SK-N-SH treated with all-trans-retinoic acid at 6 μM for 48 hours (cell line): ENCODE data around the gene PEX11G.

Experiments used
- ATAC-seq: fragments of 200-7000 bp; cut with Tn5 transposase; 3 replicates; pipeline ENCODE4 v1.9.1; 2020; ENCODE audit warnings: mild to moderate bottlenecking, moderate library complexity
- ARNTL ChIP-seq: fragments of 450-650 bp; formaldehyde crosslinking; IDR thresholded peaks from 2 replicates; pipeline ENCODE4 v1.5.0; 2020; ENCODE audit warnings: low read depth, mild to moderate bottlenecking, moderate library complexity, borderline replicate concordance
- BACH2 ChIP-seq: fragments of 250-450 bp; sonication (Bioruptor Pico); IDR thresholded peaks from 2 replicates; pipeline ENCODE4 v1.9.0; 2021; ENCODE audit warnings: mild to moderate bottlenecking, borderline replicate concordance
- CSDC2 ChIP-seq: fragments of 250-450 bp; sonication (Bioruptor Pico); IDR thresholded peaks from 2 replicates; pipeline ENCODE4 v1.5.0; 2020; ENCODE audit warnings: mild to moderate bottlenecking, moderate library complexity
- ESRRG ChIP-seq: fragments of 250-450 bp; sonication (Bioruptor Pico); IDR thresholded peaks from 2 replicates; pipeline ENCODE4 v1.6.1; 2021; ENCODE audit warnings: mild to moderate bottlenecking
- GLIS3 ChIP-seq: fragments of 250-450 bp; sonication (Bioruptor Pico); IDR thresholded peaks from 2 replicates; pipeline ENCODE4 v1.5.0; 2020; ENCODE audit warnings: mild to moderate bottlenecking, moderate library complexity
- ISL1 ChIP-seq: fragments of 250-450 bp; sonication (Bioruptor Pico); IDR thresholded peaks from 2 replicates; pipeline ENCODE4 v2.1.2; 2022; ENCODE audit warnings: mild to moderate bottlenecking, moderate library complexity
- OSR1 ChIP-seq: fragments of 250-450 bp; sonication (Bioruptor Pico); IDR thresholded peaks from 2 replicates; pipeline ENCODE4 v1.8.0; 2022; ENCODE audit warnings: moderate library complexity, mild to moderate bottlenecking, inconsistent platforms
- PPARA ChIP-seq: fragments of 250-450 bp; sonication (Bioruptor Pico); IDR thresholded peaks from 2 replicates; pipeline ENCODE4 v1.5.0; 2020; ENCODE audit warnings: mild to moderate bottlenecking, borderline replicate concordance
- RARB ChIP-seq: fragments of 250-450 bp; sonication (Bioruptor Pico); IDR thresholded peaks from 2 replicates; pipeline ENCODE4 v1.8.0; 2021; ENCODE audit warnings: mild to moderate bottlenecking, moderate library complexity
- SNAI2 ChIP-seq: fragments of 250-450 bp; sonication (Bioruptor Pico); IDR thresholded peaks from 2 replicates; pipeline ENCODE4 v1.5.0; 2020; ENCODE audit warnings: mild to moderate bottlenecking, moderate library complexity
- TCF4 ChIP-seq: fragments of 250-450 bp; sonication (Bioruptor Pico); IDR thresholded peaks from 2 replicates; pipeline ENCODE4 v1.8.0; 2021; ENCODE audit warnings: mild to moderate bottlenecking, moderate library complexity, borderline replicate concordance
- TOX ChIP-seq: fragments of 250-450 bp; sonication (Bioruptor Pico); IDR thresholded peaks from 2 replicates; pipeline ENCODE4 v1.8.0; 2021; ENCODE audit warnings: mild to moderate bottlenecking, moderate library complexity, borderline replicate concordance
- ZC3H10 ChIP-seq: fragments of 250-450 bp; sonication (Bioruptor Pico); IDR thresholded peaks from 2 replicates; pipeline ENCODE4 v1.5.1; 2021; ENCODE audit warnings: mild to moderate bottlenecking, moderate library complexity
- ZFP3 ChIP-seq: fragments of 250-450 bp; sonication (Bioruptor Pico); IDR thresholded peaks from 2 replicates; pipeline ENCODE4 v1.5.0; 2020; ENCODE audit warnings: mild to moderate bottlenecking, moderate library complexity
- ZFP30 ChIP-seq: fragments of 450-650 bp; formaldehyde crosslinking; IDR thresholded peaks from 2 replicates; pipeline ENCODE4 v1.5.0; 2022; ENCODE audit warnings: mild to moderate bottlenecking, moderate library complexity
- ZNF70 ChIP-seq: fragments of 450-650 bp; formaldehyde crosslinking; IDR thresholded peaks from 2 replicates; pipeline ENCODE4 v1.5.0; 2020; ENCODE audit warnings: mild to moderate bottlenecking, moderate library complexity
- ZNF8 ChIP-seq: fragments of 450-650 bp; formaldehyde crosslinking; IDR thresholded peaks from 2 replicates; pipeline ENCODE4 v1.5.0; 2020; ENCODE audit warnings: mild to moderate bottlenecking, moderate library complexity
- TF ChIP-seq, protein P1 (sequence below): fragments of 250-450 bp; sonication (Bioruptor Pico); IDR thresholded peaks from 2 replicates; pipeline ENCODE4 v1.5.1; 2021; ENCODE audit warnings: mild to moderate bottlenecking, moderate library complexity
- TF ChIP-seq, protein P2 (sequence below): fragments of 250-450 bp; sonication (Bioruptor Pico); IDR thresholded peaks from 2 replicates; pipeline ENCODE4 v1.5.1; 2020; ENCODE audit warnings: low read depth, mild to moderate bottlenecking, moderate library complexity
- TF ChIP-seq, protein P3 (sequence below): fragments of 250-450 bp; sonication (Bioruptor Pico); IDR thresholded peaks from 2 replicates; pipeline ENCODE4 v1.8.0; 2021; ENCODE audit warnings: low read depth, mild to moderate bottlenecking, moderate library complexity, borderline replicate concordance

Gene PEX11G

DNA sequence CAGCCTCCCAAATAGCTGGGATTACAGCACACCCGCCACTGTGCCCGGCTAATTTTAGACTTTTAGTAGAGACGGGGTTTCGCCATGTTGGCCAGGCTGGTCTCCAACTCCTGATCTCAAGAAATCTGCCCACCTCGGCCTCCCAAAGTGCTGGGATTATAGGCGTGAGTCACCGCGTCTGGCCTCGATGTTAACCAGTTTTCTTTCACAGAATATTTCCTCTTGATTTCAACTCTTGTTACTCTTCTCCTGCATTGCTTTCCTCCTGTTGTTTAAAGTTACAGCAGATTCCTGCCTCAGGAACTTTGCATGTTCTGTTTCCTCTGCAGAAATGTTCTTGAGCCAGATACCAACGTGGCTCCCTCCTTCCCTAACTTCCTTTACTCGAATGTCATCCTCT is 3.7 kb upstream of the PEX11G start:
- ATAC-seq: no peak

DNA sequence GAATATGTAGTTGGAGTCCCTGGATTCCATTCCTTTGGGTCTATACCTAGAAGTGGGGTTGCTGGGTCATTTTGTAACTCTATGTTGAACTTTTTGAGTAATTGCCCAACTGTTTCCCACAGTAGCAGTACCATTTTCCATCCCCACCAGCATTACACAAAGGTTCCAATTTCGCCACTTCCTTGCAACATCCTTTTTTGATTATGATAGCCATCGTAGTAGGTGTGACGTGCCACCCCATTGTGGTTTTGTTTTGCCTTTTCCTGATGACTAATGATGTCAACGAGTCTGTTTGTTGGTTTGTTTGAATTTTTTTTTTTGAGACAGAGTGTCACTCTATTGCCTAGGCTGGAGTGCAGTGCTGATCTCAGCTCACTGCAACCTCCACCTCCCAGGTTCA is 3.3 kb upstream of the PEX11G start:
- TF ChIP-seq, protein P1, sequence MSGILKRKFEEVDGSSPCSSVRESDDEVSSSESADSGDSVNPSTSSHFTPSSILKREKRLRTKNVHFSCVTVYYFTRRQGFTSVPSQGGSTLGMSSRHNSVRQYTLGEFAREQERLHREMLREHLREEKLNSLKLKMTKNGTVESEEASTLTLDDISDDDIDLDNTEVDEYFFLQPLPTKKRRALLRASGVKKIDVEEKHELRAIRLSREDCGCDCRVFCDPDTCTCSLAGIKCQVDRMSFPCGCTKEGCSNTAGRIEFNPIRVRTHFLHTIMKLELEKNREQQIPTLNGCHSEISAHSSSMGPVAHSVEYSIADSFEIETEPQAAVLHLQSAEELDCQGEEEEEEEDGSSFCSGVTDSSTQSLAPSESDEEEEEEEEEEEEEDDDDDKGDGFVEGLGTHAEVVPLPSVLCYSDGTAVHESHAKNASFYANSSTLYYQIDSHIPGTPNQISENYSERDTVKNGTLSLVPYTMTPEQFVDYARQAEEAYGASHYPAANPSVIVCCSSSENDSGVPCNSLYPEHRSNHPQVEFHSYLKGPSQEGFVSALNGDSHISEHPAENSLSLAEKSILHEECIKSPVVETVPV (CRISPR knock-in tag): no peak
- no peak for TF ChIP-seq CSDC2 (CRISPR knock-in tag)
- no peak for TF ChIP-seq ZNF70 (CRISPR knock-in tag)
- TF ChIP-seq GLIS3 (CRISPR knock-in tag): no peak
- TF ChIP-seq RARB (CRISPR knock-in tag): no peak
- TF ChIP-seq TOX (CRISPR knock-in tag): no peak
- no peak for TF ChIP-seq OSR1 (CRISPR knock-in tag)
- TF ChIP-seq, protein P2, sequence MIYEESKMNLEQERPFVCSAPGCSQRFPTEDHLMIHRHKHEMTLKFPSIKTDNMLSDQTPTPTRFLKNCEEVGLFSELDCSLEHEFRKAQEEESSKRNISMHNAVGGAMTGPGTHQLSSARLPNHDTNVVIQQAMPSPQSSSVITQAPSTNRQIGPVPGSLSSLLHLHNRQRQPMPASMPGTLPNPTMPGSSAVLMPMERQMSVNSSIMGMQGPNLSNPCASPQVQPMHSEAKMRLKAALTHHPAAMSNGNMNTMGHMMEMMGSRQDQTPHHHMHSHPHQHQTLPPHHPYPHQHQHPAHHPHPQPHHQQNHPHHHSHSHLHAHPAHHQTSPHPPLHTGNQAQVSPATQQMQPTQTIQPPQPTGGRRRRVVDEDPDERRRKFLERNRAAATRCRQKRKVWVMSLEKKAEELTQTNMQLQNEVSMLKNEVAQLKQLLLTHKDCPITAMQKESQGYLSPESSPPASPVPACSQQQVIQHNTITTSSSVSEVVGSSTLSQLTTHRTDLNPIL: no peak
- TF ChIP-seq ISL1 (CRISPR knock-in tag): no peak
- no peak for TF ChIP-seq ZNF8 (CRISPR knock-in tag)
- TF ChIP-seq SNAI2 (CRISPR knock-in tag): no peak
- TF ChIP-seq, all 23 proteins: peak for 0
- no peak for ATAC-seq

More for the DNA sequence above, 3.7 kb upstream of the PEX11G start:
- TF ChIP-seq ISL1 (CRISPR knock-in tag): no peak
- TF ChIP-seq, protein P1 (CRISPR knock-in tag): no peak
- no peak for TF ChIP-seq TOX (CRISPR knock-in tag)
- TF ChIP-seq CSDC2 (CRISPR knock-in tag): no peak
- TF ChIP-seq RARB (CRISPR knock-in tag): no peak
- TF ChIP-seq, protein P3, sequence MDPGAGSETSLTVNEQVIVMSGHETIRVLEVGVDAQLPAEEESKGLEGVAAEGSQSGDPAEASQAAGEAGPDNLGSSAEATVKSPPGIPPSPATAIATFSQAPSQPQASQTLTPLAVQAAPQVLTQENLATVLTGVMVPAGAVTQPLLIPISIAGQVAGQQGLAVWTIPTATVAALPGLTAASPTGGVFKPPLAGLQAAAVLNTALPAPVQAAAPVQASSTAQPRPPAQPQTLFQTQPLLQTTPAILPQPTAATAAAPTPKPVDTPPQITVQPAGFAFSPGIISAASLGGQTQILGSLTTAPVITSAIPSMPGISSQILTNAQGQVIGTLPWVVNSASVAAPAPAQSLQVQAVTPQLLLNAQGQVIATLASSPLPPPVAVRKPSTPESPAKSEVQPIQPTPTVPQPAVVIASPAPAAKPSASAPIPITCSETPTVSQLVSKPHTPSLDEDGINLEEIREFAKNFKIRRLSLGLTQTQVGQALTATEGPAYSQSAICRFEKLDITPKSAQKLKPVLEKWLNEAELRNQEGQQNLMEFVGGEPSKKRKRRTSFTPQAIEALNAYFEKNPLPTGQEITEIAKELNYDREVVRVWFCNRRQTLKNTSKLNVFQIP: no peak
- TF ChIP-seq BACH2 (CRISPR knock-in tag): no peak
- TF ChIP-seq ZNF70 (CRISPR knock-in tag): no peak
- no peak for TF ChIP-seq OSR1 (CRISPR knock-in tag)
- no peak for TF ChIP-seq GLIS3 (CRISPR knock-in tag)
- TF ChIP-seq PPARA (CRISPR knock-in tag): no peak

DNA sequence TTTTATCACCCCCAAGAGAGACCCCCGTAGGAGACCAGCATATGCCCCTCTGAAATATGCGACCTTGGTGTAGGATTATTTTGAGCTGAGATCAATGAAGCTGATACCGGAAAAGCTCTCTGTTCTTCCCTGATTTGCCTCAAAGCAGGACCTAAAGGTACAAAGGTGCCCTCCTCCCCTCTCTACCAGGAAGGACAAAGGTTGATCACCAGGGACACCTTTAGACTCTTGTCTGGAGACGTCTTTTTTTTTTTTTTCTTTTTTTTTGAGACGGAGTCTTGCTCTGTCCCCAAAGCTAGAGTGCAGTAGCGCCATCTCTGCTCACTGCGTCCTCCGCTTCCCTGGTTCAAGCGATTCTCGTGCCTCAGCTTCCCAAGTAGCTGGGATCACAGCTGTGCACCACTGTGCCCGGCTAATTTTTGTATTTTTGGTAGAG is 792 bp upstream of the PEX11G start:
- TF ChIP-seq ZFP3 (CRISPR knock-in tag) (no peak), ZC3H10 (no peak), TCF4 (no peak), SNAI2 (CRISPR knock-in tag) (no peak), PPARA (CRISPR knock-in tag) (no peak), ARNTL (CRISPR knock-in tag) (no peak), CSDC2 (CRISPR knock-in tag) (no peak)
- no peak for ATAC-seq

DNA sequence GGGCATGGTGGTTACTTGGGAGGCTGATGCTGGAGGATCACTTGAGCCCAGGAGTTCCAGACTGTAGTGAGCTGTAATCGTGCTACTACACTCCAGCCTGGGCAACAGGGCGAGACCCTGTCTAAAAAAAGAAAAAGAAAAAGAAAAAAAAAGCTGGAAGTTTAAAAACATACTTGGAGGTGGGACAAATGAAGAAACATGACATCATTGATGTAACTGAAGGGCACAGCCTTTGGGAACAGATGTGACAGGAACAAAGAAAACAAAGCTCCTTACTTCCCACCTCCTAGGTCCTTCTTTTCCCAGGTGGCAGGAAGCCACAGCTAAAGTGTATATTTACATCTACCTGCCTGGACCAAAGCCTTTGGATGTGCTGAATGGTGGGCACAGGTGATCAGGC is 1.9 kb downstream of the PEX11G start:
- ATAC-seq: no peak
- TF ChIP-seq TCF4 (no peak), ZFP3 (CRISPR knock-in tag) (no peak), GLIS3 (CRISPR knock-in tag) (no peak), ESRRG (no peak), ZC3H10 (no peak), RARB (CRISPR knock-in tag) (no peak), ARNTL (CRISPR knock-in tag) (no peak), CSDC2 (CRISPR knock-in tag) (no peak), ISL1 (CRISPR knock-in tag) (no peak), SNAI2 (CRISPR knock-in tag) (no peak), BACH2 (CRISPR knock-in tag) (no peak), ZNF70 (CRISPR knock-in tag) (no peak), ZFP30 (CRISPR knock-in tag) (no peak), TOX (CRISPR knock-in tag) (no peak)
- TF ChIP-seq, protein P2: no peak
- TF ChIP-seq, protein P1 (CRISPR knock-in tag): no peak
- TF ChIP-seq, all 23 proteins: peak for 0
